Activated CD4-positive, alpha-beta T cell treated with anti-CD3 and anti-CD28 coated beads for 1 hour (primary cell): ENCODE data around the gene SLC35A1.
"Not testable (repeated sequence)": the region's sequence is repeated elsewhere in the genome, so short reads cannot be mapped to it uniquely, and the experiment has no call there.

ENCODE experiments used
- DNase-seq: peaks from one replicate; pipeline ENCODE4 v3.0.0-alpha.2; 2020

Gene SLC35A1, protein sequence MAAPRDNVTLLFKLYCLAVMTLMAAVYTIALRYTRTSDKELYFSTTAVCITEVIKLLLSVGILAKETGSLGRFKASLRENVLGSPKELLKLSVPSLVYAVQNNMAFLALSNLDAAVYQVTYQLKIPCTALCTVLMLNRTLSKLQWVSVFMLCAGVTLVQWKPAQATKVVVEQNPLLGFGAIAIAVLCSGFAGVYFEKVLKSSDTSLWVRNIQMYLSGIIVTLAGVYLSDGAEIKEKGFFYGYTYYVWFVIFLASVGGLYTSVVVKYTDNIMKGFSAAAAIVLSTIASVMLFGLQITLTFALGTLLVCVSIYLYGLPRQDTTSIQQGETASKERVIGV

DNA sequence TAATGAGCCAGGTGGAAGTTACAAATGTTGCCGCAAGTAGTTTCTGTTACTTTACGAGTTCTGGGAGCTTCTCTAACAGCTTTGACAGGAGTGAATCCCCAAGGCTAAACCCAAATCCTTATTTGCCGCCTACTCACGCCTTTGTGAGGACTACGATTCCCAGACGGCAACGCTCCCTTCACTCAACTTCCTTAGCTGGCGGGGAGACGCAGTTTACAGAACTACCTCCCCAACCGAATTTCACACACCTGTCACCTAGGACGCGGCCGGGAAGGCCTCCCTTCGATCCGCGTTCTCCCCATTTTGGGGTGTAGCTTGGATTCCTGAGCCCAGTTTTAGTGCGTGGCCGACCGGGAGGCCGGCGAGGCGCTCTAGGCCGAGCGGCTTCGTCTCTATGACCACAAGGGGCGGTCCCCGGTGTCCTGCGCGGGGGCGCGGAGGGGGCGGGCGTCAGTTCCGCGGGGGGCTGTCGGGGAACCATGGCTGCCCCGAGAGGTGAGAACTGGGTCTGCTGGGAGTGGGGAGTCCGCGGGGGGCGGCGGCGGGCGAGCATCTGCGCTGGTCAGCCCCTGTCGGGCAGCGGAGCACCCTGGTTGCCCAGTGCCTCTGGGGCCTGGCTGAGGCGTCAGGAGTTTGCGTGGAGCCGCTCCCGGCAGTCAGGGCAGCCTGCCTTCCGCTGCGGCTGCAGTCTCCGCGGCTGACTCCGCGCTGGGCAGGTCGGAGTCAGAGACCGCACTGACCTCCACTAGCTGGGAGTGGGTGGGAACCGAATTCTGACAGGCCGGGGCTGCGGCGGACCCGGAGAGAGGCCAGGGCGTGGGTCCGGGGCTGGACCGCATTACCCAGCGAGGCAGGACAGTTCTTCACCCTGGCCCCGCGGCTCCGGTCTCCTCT lies at the start of gene SLC35A1:
Gene SLC35A1, plus strand, starts transcription at position 450 of the 894 bp plus-strand sequence. Its CDS starts 30 bp downstream, at position 480.
- DNase-seq: peak; percentile 79

DNA sequence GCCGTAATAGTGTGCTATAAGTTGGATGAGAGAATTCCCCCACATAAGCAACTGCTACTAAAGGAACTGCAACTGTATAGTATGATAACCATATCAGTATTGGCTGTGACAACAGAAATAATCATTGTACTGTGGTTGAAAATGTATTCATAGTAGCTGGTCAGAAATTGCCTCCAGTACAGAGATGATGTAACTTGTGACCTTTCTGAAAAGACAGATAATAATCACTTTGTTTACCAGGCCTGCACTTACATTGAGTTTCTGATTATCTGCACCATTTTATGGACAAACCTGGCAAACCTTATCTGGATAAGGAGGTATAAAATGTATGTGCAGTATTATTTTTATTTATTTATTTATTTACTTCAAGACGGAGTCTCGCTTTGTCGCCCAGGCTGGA lies 46.0 kb upstream of the SLC35A1 start:
- DNase-seq: no peak

DNA sequence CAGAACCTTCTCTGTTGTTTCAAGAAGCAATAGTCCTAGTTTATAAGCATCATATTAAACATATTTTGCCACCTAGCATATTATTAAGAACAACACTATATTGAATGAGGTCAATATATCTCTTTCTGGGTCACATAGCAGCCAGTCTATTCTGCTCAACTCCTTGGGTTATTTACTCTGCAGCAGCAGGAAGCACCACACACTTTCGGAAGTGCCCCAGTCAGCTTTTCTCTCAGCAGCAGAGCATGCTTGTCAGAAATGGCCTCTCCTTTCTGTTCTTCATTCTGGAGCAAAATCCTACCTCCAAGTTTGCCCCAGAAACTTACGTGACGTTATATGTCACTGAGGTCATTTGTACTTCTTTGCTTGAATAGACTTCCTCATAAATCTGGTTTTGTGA lies 42.3 kb upstream of the SLC35A1 start:
- no peak for DNase-seq

DNA sequence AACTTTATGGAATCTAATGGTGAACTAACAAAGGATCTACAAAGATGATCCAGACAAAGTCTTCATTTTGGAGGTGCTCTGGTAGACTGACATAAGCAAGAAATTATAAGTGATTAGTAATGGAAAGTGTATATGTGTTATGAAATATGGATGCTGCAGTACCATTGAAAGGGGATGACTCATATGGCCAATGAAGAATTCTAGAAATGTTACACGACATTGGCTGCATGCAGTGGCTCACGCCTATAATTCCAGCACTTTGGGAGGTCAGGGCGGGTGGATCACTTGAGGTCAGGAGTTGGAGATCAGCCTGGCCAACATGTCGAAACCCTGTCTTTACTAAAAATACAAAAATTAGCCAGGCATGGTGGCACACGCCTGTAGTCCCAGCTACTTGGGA lies 41.5 kb upstream of the SLC35A1 start:
- DNase-seq: no peak

DNA sequence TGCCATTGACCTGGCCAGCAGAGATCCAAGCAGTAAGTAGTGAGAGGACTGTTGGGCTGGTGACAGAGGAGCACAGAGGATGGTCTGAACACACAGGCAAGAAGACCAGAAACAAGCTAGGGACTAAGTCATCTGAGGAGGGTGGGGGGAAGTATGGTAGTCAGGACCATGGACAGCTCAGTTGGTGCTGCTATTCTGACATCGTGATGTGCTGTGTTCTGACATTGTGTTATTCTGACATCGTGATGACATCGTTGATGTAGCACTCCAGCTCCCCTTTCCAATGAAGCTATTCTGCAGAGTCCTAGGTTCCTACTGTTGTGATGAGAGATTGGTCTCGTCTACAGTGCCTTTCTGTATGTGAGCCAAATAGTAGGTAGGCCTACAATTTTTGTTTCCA lies 36.3 kb upstream of the SLC35A1 start:
- DNase-seq: no peak

DNA sequence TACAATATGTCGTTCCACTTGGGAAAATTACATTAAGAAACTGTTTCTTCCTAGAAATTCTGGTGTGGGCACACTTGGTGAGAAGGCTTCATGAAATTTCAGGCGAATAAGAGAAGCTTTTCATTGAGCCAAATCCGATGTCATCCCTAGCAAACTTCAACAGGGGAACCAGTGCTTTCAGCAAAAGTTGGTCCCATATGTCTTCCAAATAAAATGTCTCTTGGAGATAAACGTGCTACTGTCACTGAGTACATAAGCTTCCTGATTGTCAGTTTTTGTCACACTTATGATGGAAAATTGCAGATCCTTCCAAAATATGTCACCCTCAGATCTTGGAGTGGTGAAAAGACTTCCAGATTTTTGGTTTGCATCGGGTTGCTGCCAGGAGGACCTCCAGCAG lies 31.1 kb upstream of the SLC35A1 start:
- no peak for DNase-seq

DNA sequence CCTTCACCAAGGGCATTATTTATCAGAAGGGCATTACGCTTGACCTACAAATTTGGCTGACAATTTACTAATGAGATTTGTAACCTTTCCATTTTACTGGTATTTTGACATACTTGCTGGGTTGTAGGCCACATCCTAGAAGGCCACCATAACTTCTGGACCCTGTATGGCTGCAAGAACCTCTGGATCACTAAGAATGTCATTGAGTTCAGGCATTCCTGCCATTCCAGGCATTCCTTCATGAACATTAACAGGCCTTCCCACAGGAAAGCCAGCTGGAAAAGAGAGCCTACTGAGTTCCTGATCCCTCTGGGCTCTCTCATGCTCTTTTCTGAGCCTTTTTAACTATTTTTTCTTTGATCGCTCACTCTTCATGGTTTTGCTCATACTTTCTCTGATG lies 28.4 kb upstream of the SLC35A1 start:
- no peak for DNase-seq

DNA sequence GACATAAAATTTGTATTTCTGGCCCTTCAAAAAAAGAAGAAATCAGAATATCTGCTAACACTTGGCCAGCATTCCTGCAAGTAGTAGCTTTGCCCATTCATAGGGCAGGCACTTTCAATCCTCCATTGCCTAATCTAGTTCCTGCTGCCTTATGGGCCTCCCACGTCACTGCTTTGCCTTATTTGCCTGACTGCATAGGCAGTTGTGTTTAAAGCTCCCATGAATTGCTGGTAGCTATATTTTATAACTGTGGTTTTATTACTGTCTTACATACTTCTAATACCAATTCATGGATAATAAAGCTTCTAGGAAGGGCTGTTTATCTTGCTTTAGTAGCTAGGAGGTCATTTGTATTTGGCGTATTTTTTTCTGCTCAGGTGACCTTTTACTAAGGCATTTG lies 7.7 kb upstream of the SLC35A1 start:
- no peak for DNase-seq

DNA sequence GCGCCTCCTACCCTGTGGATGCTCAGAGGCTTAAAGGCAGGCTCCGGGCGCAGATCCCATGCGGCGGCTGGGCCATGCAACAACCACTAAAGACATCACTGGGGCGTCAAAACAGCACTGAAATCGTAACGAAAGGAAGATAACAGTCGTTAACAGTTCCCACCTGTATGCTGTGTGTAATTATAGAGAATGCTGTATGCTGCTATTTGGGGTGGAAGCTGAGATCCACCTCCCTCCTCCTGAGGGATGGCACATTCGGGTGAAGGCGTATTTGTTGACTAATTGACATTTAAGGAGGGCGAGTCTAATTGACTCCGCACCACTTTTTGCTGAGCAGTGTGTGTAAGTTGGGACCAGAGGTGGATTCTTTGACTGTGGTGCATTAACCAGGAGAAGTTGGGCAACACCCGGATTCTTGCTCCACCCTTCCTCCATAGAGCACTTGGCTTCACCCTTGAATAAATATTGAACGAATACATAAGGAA lies 687 bp downstream of the SLC35A1 start:
- no peak for DNase-seq

DNA sequence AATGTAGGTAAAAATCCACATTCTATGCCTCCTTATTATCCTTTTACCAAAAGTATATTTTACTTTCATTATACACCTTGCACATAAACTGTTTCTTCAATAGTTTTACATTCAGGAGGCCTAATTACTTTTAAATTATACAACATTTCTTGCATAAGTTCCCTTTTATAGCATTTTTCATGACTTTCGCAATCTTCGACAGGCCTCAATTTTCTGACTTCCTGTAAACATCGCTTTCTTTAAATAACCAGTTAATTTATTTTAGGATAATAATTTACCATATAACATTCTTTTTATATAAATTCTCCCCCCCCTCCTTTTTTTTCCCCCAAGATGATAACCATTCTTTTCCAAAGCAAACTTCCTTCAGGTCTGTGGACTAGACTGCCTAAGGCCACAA lies 9.2 kb downstream of the SLC35A1 start:
- DNase-seq: no peak

DNA sequence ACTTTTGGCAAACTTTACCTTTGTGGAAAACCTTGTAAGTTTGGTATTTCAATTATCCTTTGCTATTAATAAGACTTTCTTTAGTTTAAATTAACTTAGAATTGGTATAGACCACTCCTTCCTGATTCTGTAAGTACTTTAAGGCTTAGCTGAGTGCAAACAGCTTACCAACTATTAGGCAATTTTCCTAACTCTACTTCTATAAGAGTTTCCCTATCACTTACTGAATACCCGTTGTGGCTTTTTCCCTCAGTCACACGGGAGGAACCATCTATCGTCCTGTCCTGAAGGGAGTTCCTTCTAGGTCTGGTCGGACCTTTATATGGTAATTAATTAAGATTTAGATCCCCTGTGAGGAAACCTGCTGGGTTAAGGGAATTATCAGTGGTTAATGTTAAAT lies 9.6 kb downstream of the SLC35A1 start:
- no peak for DNase-seq

DNA sequence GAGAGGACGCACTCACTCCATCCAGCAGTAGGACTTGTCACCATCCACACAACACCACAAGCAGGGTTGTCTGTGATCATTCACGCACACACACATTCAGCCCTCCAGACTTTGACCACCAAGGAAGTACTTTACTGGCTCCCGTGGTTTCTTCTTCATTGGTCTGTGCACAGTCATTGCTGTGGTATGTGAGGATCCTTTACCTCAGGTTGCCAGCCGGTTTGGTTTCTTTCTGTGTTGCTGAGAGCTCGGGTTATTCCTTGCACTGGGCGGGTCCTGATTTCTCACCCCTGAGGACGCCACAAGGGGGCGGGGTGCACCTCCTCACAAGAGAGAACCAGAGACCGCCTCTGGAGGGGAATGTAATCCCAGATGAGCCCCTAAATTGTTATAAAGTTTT lies 11.2 kb downstream of the SLC35A1 start:
- no peak for DNase-seq

DNA sequence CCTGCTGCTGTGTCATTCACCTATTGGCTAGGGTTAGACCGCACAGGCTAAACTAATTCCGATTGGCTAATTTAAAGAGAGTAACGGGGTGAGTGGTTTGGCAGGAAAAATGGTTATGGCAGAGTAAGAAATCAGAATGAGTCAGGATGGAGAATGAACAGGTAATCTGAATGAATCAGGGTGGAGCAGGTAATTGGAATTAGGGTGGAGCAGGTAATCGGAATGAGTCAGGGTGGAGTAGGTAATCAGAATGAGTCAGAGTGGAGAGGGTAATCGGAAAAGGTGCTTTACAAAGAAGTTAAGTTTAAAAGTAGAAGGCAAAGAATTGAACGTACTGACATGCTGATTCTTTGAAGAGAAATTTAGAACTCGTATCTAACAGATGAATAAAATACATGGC lies 11.7 kb downstream of the SLC35A1 start:
- DNase-seq: no peak

DNA sequence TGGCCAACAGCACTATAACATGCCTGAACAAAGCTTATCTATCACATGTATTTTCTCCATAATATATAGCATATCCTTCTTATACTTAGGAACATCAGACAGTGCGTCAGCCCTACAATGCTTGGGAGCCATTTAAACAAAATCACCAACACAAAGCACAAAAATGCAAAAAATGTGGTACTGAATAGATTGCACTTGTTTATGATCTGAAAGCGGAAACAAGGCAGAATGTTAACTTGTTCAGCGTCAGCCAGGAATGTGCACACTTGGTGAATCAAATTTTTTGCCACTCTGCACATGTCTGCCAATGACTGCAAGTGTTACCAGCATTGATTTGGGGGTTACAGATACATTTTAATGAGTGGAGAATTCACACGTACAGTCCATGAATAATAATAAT lies 14.8 kb downstream of the SLC35A1 start:
- no peak for DNase-seq

DNA sequence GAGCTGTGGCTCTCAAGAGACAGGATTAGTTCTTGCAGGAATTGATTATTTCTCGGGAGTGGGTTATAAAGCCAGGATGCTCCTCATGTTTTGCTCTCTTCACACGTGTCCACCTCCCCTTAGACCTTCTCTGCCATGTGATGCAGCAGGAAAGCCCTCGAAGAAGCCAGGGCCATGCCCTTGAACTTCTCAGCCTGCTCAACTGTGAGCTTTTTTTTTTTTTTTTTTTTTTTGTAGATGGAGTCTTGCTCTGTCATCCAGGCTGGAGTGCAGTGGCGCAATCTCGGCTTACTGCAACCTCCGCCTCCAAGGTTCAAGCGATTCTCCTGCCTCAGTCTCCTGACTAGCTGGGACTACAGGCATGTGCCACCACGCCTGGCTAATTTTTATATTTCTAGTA lies 16.6 kb downstream of the SLC35A1 start:
- not testable (repeated sequence) for DNase-seq

DNA sequence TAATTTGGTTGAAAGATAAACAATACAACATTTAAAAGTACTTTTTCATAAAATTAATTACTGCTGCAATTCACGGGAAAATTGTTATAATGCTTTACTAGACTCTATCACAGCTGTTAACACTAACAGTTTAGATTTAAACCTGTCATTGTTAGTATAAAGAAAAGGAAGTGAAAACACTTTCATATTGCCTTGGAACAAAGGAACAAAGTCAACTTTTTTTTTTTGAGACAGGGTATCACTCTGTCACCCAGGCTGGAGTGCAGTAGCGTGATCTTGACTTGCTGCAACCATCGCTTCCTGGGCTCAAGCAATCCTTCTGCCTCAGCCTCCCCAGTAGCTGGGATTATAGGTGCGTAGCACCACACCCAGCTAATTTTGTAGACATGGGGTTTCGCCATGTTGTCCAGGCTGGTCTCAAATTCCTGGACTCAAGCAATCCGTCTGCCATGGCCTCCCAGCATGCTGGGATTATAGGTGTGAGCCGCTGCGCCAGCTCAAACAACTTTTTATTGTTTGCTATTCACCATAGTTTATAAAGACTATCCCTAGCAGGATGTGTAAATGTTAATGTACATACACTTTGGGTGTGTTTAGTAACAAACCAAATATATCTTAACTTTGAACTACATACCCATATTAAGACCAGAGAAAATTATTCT lies 22.1 kb downstream of the SLC35A1 start:
- DNase-seq: no peak

DNA sequence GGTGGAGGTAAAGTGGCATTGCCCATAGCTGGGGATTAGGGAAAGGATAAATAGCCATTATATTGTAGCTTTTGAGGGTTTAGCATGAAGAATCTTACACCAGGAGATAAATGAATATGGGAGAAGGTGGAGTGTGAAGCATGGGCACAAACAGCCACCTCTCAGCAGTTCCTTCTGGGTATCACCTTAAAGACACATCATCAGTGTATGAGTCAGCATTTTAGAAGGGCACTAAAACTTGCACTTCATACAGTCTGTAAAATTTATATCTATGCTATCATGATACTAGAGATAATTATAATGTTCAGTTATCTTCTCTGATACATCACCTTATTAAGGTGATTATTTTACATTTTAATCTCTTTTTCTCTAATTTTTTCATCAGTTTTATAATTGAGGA lies 25.3 kb downstream of the SLC35A1 start:
- DNase-seq: no peak

DNA sequence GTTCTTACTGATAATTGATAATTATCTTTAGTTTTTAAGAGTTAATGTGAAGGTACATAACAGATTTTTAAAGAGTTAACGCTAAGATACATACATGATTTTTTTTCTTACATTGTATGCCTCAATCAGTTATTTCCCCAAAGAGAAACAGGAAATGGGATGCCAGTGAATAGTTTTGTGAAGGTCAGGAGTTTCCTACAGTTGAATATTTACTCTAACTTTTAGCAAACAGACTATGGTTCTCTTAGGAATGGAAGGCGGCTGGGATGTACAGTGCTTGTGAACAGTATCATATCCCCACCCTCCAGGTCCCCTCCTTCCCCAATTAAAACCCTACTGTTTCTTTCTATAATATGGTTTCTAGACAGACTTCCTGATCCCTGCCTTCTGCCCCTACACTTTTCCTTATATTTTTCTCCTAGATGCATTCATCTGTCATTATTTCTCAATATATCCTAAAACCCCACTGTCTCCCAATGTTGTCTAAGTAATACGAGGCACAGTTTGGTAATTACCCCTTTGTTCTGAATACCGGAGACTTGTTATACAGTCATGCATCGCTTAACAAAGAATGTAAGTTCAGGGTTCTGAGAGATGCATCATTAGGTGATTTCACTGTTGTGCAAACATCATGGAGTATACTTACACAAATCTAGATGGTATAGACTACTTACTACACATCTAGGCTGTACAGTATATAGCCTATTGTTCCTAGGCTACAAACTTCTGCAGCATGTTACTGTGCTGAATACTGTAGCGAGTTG lies 29.2 kb downstream of the SLC35A1 start:
- no peak for DNase-seq

DNA sequence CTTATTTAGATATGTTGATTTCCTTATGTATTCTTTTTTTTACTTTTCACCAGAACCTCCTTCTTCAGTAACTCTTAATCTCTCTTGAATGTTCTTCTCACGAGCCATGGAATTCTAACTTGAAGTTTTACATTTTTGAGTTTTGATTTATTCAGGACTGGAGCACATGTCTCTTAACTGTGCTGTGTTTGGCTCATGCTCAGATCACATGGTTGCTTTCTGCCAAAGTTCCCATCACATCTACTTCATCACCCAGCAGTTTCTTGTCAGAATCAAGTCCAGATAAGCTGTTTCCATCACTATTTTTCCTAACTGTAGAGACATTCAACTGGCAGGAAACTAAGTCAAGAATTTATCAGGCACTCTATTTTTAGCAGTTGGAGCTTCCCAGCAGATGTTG lies 31.7 kb downstream of the SLC35A1 start:
- no peak for DNase-seq

DNA sequence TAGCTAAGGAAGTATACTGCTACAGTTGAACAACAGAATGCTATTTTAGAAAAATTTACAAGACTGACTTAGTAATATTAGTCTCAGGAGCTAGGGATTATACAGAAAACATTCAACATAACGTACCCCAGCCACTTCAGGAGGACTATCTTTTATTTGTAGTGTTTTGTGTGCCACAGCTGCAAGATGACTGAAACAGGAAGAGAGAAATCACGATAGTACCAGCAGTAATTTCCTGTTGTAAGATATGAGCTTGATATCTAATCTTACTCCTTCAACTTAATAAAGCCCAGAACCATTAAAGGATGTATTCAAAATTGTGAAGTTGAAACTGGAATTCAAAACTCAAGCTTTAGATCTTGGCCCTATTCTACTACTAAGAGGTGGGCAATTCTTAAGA lies 42.1 kb downstream of the SLC35A1 start:
- DNase-seq: no peak

DNA sequence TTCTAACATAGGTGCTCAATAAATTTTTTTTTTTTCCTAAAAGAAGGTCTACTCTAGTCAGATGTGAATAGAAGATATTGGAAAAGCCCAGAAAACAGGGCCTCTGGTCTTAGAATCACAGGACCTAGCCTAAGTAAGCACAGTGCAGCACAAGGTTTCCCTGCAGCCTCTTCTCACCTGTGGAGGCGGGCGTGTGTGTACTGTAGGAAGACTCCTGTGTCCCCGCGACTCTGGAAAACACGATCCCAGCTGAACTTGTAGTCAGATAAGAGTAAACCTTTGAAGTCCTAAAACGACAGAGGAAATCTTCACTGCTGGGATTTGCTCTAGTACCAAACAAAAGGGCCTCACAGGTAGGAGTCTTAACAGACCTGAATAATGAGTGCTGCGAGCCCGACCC lies 45.7 kb downstream of the SLC35A1 start:
- no peak for DNase-seq

DNA sequence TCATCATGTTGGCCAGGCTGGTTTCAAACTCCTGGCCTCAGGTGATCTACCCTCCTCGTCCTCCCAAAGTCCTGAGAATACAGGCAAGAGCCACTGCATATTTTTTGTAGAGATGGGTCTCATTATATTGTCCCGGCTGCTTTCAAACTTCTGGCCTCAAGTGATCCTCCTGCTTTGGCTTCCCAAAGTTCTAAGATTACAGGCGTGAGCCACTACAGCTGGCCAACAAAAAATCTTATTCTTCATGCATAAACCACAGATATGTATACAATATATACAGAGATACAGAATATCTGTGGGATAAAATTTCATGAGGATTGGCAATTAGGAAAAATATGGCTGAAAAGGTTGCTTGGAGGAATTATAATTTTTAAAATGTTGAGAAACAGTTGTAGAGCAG lies 49.9 kb downstream of the SLC35A1 start:
- DNase-seq: no peak

DNA sequence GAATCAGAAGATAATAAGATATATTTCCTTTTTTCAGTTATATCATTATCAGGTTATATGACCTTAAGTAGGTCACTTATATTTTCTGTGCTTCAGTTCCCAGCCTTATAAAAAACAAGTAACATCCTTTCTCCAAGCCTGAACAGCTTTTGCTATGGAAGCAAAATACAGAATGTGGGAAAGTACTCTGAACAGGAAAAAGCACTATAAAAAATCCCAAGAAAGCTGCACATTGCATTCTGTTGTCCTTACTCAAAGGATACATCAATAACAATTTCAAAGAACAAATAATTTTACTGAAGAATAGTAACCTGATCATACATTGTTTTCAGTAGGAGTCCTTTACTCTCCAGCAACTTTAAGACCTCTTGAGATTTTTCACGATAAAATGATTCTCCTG lies 56.4 kb downstream of the SLC35A1 start:
- DNase-seq: no peak
